Activated CD4-positive, alpha-beta T cell treated with anti-CD3 and anti-CD28 coated beads for 4 hours (primary cell): ENCODE measurements around the gene MEG3.

ENCODE experiments used
- DNase-seq, 2 donors: peaks; one replicate each; pipeline ENCODE4 v3.0.0-alpha.2; 2020

MEG3 gene

DNA sequence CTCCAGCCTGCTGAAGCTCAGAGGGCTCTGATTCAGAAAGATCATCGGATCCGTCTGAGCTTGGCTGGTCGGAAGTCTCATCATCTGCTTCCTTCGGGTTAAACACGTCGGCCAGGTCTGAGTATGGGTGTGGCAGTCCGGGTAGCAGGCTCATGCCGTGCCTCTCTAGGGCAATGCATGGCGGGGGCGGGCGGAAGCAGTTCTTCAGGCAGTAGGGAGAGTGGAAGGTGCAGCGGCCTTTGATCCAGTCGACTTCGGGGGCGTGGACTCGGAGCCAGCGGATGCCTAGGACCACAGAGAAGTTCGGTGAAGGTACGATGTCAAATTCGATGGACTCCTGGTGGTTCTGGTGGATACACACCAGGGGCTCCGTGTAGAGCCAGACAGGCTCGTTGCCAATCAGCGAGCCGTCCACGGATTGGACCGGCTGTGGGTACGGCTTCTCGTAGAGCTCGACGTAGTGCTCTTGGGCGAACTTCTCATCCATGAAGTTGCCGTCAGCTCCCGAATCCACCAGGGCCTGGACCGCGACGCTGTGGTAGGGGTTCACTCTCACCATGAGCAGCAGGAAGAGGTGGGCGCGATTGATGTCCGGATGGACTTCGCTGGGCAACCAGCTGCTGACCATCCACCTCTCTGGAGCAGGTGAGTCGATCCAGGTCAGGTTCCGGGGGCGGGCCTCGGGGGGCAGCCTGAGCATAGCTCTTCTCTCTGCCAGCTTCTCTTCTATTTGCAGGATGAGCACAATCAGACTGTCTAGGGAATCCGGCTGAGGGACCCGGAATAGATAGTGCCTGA lies 57.3 kb downstream of the MEG3 start:
- DNase-seq = no peak

DNA sequence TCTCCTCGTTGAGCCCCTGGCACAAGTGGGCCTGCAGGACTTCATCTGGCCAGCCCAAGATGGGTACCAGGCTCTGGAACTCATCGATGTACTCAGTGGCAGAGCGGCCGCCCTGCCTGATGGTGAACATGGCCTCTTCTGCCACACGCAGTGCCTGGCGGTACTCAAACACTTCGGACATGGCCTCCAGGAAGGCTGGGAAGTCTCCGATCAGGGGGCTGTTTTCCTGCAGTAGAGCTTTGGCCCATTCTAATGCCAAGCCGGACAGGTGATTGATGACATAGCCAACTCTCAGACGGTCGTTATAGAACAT lies 57.8 kb downstream of the MEG3 start:
- no peak for DNase-seq

- no peak for DNase-seq
Measured at GRCh38 chr14:100884456-100884855, 58.5 kb downstream of the MEG3 start.

DNA sequence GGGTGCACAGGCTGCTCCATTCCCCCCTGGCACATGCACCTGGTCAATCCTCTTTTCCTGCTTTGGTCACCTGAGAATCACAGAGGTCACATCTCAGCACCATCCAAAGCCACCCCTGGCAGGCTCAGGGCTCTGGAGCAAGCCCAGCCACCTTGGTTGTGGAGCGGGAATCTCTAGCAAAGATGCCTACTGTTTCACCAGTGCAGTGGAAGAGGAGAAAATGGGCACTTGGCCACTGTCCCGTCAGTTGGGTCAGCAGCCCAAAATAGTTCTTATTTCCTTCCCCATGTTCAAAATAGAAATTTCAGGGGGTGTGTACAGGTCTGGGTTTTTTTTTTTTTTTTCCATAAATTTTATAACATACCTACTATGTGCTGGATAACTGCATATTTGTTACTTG lies 59.3 kb downstream of the MEG3 start:
- no peak for DNase-seq

GRCh38 chr14:100885617-100886016 lies 59.7 kb downstream of the MEG3 start:
- no peak for DNase-seq

DNA sequence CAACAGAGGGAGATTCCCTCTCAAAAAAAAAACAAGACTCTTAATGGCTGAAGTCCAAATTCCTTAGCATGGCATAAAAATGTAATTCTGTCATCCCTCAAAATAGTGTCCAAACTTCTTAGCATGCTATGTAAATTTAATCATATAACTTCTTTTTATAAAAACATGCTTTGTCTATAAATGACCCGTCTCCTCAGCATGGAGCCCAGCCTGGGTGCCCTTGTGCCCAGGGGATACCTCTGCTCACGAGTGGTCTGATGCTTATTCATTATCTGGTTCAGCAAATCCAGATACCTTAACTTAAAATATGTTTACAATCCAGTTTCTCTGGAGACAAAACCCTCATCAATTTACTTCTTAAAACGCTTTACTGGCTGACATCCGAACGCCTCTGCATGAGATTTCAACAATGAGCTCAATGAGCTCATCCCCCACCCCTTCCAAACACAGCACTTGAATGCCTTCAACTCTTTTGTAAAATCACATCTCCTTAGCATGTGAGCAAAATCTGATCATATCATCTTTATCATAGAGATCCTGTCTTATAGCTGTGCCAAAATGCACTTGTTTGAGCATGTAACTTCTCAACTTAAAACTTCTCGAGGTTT lies 61.9 kb downstream of the MEG3 start:
- no peak for DNase-seq

- no peak for DNase-seq
Measured at GRCh38 chr14:100888789-100889315, 62.9 kb downstream of the MEG3 start.

DNA sequence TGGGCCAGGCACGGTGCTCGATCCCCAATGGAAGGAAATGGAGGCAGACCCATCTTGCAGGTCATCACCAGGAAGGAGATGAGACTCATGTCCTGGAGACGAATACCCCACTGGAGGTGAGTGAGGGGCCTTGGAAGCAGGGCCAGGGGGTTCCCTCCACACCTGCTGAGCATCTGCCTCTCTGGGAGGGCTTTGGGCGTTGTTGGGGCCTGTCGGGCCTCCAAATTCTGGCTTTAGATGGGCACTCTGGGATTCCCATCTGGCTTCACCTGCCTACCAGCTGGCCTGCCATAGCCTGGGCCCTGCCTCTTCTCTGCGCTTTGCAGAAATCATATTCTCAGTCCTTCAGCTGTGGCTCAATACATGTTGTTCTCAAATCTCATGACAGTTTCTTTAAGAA lies 63.7 kb downstream of the MEG3 start:
- DNase-seq = no peak

- no peak for DNase-seq
Measured at GRCh38 chr14:100890061-100890850, 64.3 kb downstream of the MEG3 start.

GRCh38 chr14:100891051-100891450 lies 65.1 kb downstream of the MEG3 start:
- no peak for DNase-seq

DNA sequence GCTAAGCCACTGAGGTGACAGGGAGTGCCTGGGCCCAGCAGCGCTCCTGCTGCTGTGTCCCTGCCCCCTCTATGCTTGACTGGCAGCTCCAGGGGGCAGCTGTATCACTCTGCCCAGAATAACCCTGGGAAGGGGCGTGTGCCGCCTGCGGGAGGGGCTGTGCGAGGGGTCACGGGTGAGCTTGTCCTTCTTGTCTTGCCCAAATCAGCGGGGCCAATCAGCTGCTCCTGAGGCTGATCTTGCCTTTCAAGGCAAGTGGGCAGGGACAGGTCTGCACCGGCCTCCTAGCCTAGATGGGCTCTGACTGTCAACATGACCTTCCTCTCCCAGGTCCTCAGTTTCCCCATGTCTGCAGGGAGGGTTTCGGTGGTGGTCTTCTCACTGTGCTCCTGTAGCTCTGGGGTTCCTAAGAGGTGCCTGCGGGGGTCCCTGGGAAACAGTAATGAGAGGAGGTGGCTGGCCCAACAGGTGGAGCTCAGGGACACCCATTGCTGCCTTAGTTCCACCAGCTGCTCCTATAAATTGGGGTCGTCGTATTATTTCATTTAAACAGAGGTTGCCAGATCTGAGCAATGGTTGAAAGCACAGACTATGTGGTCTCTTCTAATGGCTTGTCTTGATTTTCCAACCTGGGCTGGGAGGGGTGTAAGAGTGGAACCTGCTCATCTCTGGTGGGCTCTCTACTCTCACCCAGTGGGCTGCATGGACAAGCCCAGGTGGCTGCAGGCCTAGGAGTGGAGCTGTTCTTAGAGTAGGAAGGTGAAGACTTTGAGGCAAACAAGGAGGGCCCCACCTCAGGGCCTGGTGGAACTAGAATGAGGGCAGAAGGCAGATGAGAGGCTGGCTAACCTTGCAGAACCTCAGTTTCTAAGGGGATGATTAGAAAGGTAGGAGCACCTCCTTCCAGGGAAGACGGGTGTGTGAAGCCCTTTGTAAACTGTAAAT lies 65.9 kb downstream of the MEG3 start:
- DNase-seq = no peak

- no peak for DNase-seq
Measured at GRCh38 chr14:100892496-100893227, 66.7 kb downstream of the MEG3 start.

DNA sequence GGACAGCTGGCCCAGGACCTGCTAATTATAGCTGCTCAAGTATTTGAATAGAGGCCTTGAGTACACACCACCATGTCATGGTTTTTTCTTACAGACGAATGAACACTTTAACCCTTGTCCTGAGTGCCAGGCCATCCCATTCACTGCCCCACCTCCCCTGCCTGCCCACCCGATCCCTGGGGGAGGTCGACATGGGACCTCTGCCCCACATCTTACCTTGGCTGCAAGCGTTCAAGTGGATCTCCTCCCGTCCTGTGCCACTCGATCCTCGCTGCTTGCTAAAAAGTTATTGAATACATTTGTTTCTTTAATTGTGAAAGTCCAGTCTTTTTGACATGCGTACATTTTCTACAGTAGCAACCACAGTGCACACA lies 67.3 kb downstream of the MEG3 start:
- no peak for DNase-seq

DNA sequence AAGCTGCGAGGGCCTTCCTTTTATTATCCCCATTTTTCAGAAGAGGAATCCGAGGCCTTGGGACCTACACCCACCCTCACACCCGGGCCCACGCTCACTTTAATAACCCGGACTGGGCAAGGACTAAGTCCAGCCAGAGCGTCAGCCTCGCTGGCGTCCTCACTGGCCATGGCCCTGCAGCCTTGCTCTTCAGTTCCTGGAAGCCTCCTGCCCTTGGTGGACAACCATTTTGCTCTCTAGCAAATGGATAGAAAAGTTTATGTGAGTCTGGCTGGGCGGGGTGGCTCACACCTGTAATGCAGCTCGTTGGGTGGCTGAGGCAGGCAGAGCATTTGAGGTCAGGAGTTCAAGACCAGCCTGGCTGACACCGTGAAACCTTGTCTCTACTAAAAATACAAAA lies 67.8 kb downstream of the MEG3 start:
- DNase-seq = no peak

GRCh38 chr14:100894416-100894815 lies 68.5 kb downstream of the MEG3 start:
- DNase-seq = no peak

DNA sequence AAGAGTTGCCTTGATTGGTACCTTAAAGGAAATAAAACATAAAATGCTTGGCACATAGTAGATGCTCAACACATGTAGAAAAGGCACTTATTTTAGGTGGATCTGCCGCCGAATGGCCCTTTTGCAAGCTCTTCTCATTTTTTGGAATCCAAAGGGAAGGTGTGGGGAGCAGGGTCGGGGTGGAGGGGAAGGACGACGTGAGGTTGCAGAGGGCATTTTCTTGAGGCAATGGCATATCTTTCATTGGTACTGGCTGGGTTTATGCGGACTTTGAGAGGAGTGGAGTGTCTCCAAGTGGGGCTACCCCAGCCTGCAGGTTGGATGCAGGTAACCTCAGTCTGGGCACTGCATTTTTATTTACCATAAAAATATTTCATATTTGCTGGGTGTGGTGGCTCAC lies 69.5 kb downstream of the MEG3 start:
- DNase-seq = no peak

DNA sequence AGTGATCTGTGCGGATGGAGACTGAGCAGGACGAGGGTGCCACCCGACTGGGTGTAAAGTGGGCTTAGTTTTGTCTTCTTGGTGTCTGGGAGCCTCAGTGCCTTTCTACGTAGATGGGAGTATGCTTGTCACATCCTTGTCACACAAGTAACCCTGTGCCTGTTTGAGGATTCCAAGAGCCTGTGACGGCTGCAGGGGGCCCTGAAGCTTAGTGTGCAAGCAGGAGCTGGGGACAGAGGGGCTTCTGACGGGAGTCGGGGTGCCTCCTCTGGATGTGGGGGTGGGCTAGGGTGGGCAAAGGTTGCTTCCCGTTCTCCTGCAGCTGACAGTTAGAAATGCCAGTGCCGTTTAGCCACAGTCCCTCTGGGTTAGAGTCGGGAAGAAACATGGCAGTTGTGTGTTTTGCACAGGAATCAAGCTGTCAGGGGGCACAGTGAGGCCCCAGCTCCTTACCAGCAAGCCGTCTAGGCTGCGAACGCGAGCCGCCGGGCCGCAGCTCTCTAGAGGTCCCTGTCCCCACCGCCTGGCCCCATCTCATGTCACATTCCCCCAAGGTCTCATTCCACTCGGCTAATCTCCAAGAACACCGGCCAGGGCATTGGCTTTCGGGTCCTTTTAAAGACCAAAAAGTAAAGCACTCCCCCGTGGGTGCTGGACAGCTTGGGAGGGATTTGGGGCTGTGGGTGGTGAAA lies 70.6 kb downstream of the MEG3 start:
- DNase-seq = no peak

GRCh38 chr14:100898465-100898864 lies 72.5 kb downstream of the MEG3 start:
- DNase-seq = no peak

- DNase-seq = no peak
Measured at GRCh38 chr14:100898935-100899883, 73.3 kb downstream of the MEG3 start.
